Measurements from ENCODE around the gene CCDC142. TPM values are rescaled to one million over a fixed set of nuclear protein-coding genes. Genes with fewer than 3 reads are reported as not detected.
"Not testable (repeated sequence)": the region's sequence is repeated elsewhere in the genome, so short reads cannot be mapped to it uniquely, and the experiment has no call there.

CCDC142 gene
- total and polyA plus RNA-seq, 4 donors = 5.1 to 28.3 (median 10.8) TPM

DNA sequence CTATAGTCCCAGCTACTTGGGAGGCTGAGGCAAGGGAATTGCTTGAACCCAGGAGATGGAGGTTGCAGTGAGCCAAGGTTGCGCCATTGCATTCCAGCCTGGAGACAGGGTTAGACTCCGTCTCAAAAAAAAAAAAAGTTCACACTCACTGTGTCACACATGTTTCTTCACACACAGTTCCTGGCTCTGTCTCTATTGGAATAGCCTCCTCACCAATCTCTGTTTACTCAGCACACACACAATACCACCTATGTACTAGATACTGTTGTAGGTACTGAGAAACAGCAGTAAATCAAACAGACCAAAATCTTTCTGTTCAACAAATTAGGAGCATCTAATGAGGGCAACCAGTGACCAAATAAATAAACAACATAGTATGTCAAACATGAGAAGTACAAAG is 3.3 kb upstream of the CCDC142 start:
- Histone ChIP-seq H3K9me3 (ENCODE audit: control insufficient read depth in 4 of 4, low read length in 3 of 4) (no peaks in the 10 kb centered on the region), H3K27me3 (ENCODE audit: control insufficient read depth in 4 of 4, insufficient read depth in 4 of 4, low read length in 3 of 4) (no peaks in the 10 kb centered on the region), H3K36me3 (ENCODE audit: control insufficient read depth in 4 of 4, insufficient read depth in 3 of 4, low read depth in 1 of 4, low read length in 3 of 4) (peaks cover 0 to 4% (median 2%) of the 10 kb centered on the region in 4 donors), H3K9ac (ENCODE audit: low read depth in 1 of 2, low read length in 2 of 2) (no peak overlapping the region), H3K27ac (ENCODE audit: low read depth in 1 of 2, low read length in 2 of 2) (no peak overlapping the region), H3K4me1 (ENCODE audit: control insufficient read depth in 4 of 4, insufficient read depth in 4 of 4, low read length in 3 of 4) (peaks cover 30 to 67% (median 61%) of the 10 kb centered on the region in 4 donors), H3K4me3 (ENCODE audit: low read depth in 1 of 3, low read length in 3 of 3) (no peak overlapping the region)
- TF ChIP-seq JUND (IDR thresholded peaks at IDR 0.05) (peak in 1 of 2 donors; percentile 9), HNF4G (IDR thresholded peaks at IDR 0.05) (no peak), FOXA1 (IDR thresholded peaks at IDR 0.05) (peak; percentile 59), RXRA (IDR thresholded peaks at IDR 0.05) (peak; percentile 50 to 63), RAD21 (IDR thresholded peaks at IDR 0.05) (peak in 1 of 2 donors; percentile 35), FOXA2 (IDR thresholded peaks at IDR 0.05) (peak; percentile 76), YY1 (IDR thresholded peaks at IDR 0.05) (no peak), ATF3 (IDR thresholded peaks at IDR 0.05) (no peak), HNF4A (conservative IDR thresholded peaks at IDR 0.05) (peak; percentile 25 to 39), REST (IDR thresholded peaks at IDR 0.05) (no peak), SP1 (IDR thresholded peaks at IDR 0.05) (peak; percentile 62), GABPA (IDR thresholded peaks at IDR 0.05 in 1 of 2, conservative IDR thresholded peaks at IDR 0.05 in 1 of 2) (no peak), ZBTB33 (IDR thresholded peaks at IDR 0.05) (no peak)
- TF ChIP-seq, protein P1, sequence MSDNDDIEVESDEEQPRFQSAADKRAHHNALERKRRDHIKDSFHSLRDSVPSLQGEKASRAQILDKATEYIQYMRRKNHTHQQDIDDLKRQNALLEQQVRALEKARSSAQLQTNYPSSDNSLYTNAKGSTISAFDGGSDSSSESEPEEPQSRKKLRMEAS (IDR thresholded peaks at IDR 0.05) = no peak
- TF ChIP-seq, protein P2, sequence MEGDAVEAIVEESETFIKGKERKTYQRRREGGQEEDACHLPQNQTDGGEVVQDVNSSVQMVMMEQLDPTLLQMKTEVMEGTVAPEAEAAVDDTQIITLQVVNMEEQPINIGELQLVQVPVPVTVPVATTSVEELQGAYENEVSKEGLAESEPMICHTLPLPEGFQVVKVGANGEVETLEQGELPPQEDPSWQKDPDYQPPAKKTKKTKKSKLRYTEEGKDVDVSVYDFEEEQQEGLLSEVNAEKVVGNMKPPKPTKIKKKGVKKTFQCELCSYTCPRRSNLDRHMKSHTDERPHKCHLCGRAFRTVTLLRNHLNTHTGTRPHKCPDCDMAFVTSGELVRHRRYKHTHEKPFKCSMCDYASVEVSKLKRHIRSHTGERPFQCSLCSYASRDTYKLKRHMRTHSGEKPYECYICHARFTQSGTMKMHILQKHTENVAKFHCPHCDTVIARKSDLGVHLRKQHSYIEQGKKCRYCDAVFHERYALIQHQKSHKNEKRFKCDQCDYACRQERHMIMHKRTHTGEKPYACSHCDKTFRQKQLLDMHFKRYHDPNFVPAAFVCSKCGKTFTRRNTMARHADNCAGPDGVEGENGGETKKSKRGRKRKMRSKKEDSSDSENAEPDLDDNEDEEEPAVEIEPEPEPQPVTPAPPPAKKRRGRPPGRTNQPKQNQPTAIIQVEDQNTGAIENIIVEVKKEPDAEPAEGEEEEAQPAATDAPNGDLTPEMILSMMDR (IDR thresholded peaks at IDR 0.05; ENCODE audit: low read depth, low read length, missing input control) = no peak
- WGBS = 68% methylated on average over 2 of the region's 2 CpGs
- DNase-seq (ENCODE audit: low spot score) = no peak

DNA sequence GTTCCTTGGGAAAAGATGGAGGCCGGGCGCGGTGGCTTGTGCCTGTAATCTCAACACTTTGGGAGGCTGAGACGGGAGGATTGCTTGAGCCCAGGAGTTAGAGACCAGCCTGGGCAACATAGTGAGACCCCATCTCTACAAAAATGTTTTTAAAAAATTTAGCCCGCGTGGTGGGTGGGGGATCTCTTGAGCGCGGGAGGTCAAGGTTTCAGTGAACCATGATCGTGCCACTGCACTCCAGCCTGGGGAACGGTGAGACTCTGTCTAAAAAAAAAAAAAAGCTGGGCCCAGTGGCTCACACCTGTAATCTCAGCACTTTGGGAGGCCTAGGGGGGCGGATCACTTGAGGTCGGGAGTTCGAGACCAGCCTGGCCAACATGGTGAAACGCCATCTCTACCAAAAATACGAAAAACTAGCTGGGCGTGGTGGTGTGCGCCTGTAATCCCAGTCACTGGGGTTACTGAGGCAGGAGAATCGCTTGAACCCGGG is 922 bp upstream of the CCDC142 start:
- H3K9me3 ChIP-seq (ENCODE audit: control insufficient read depth in 4 of 4, low read length in 3 of 4); H3K27me3 ChIP-seq (ENCODE audit: control insufficient read depth in 4 of 4, insufficient read depth in 4 of 4, low read length in 3 of 4); DNase-seq (ENCODE audit: low spot score); H3K36me3 ChIP-seq (ENCODE audit: control insufficient read depth in 4 of 4, insufficient read depth in 3 of 4, low read depth in 1 of 4, low read length in 3 of 4): not testable (repeated sequence)
- peak overlapping the region; percentile 6 to 63 for H3K9ac ChIP-seq (ENCODE audit: low read depth in 1 of 2, low read length in 2 of 2)
- H3K27ac ChIP-seq (ENCODE audit: low read depth in 1 of 2, low read length in 2 of 2) = peak overlapping the region in 1 of 2 donors; percentile 84
- peak overlapping the region; percentile 67 to 95 (median 94) for H3K4me3 ChIP-seq (ENCODE audit: low read depth in 1 of 3, low read length in 3 of 3)
- peaks cover 14 to 52% (median 43%) of the 10 kb centered on the region in 4 donors for H3K4me1 ChIP-seq (ENCODE audit: control insufficient read depth in 4 of 4, insufficient read depth in 4 of 4, low read length in 3 of 4)
- 71% methylated on average over 19 of the region's 19 CpGs for WGBS

Measured in liver (tissue), 9 donors.